Nephron progenitor cell (in vitro differentiated cells): ENCODE measurements around the gene MGAT4C.
A peak's percentile ranks its signal among the peaks of the same experiment; 100 is the strongest.

Source experiments
- DNase-seq: peaks from one replicate; pipeline ENCODE4 v3.0.0; 2021
- H3K27ac Mint-ChIP-seq: 2 replicates; pipeline ENCODE4 v1.8.0; 2021; ENCODE audit warnings: mild to moderate bottlenecking, moderate library complexity, mixed read lengths
- H3K27me3 Mint-ChIP-seq: 2 replicates; pipeline ENCODE4 v1.8.0; 2021; ENCODE audit warnings: mild to moderate bottlenecking, low read depth, mixed read lengths; ENCODE audit not compliant: poor library complexity
- H3K36me3 Mint-ChIP-seq: 2 replicates; pipeline ENCODE4 v1.8.0; 2021; ENCODE audit warnings: low read depth, mixed read lengths
- H3K4me1 Mint-ChIP-seq: 2 replicates; pipeline ENCODE4 v1.8.0; 2021; ENCODE audit warnings: mixed read lengths
- H3K4me3 Mint-ChIP-seq: 2 replicates; pipeline ENCODE4 v1.8.0; 2021; ENCODE audit warnings: mild to moderate bottlenecking, moderate library complexity, mixed read lengths
- H3K9me3 Mint-ChIP-seq: 2 replicates; pipeline ENCODE4 v1.8.0; 2021; ENCODE audit warnings: mild to moderate bottlenecking, moderate library complexity, mixed read lengths
- CTCF ChIP-seq: fragments of 200-600 bp; sonication (generic); IDR thresholded peaks from 2 replicates; pipeline ENCODE4 v1.5.0; 2021; ENCODE audit warnings: antibody characterized with exemption

The MGAT4C gene

GRCh38 chr12:86283620-86284019 lies 27.4 kb upstream of the MGAT4C start:
- Mint-ChIP-seq H3K27ac (no peak overlapping the region), H3K9me3 (no peaks in the 10 kb centered on the region), H3K4me3 (no peak overlapping the region), H3K4me1 (no peaks in the 10 kb centered on the region), H3K36me3 (no peaks in the 10 kb centered on the region), H3K27me3 (no peaks in the 10 kb centered on the region)
- TF ChIP-seq CTCF, result no peak
- no peak for DNase-seq

GRCh38 chr12:86275356-86275755 lies 19.2 kb upstream of the MGAT4C start:
- Mint-ChIP-seq H3K36me3 (no peaks in the 10 kb centered on the region), H3K4me3 (no peak overlapping the region), H3K9me3 (no peaks in the 10 kb centered on the region), H3K27me3 (no peaks in the 10 kb centered on the region), H3K27ac (no peak overlapping the region), H3K4me1 (no peaks in the 10 kb centered on the region)
- TF ChIP-seq CTCF, result no peak
- DNase-seq, result no peak

- Mint-ChIP-seq H3K9me3 (no peaks in the 10 kb centered on the region), H3K4me3 (no peak overlapping the region)
- DNase-seq, result no peak
Measured at GRCh38 chr12:86265329-86265695, 9.1 kb upstream of the MGAT4C start.

GRCh38 chr12:86264451-86265328 lies 8.5 kb upstream of the MGAT4C start:
- Mint-ChIP-seq H3K4me1 (no peaks in the 10 kb centered on the region), H3K27me3 (no peaks in the 10 kb centered on the region), H3K27ac (no peak overlapping the region), H3K36me3 (no peaks in the 10 kb centered on the region), H3K9me3 (no peaks in the 10 kb centered on the region), H3K4me3 (peak overlapping the region; percentile 44)
- peak; percentile 28 for DNase-seq
- no peak for TF ChIP-seq CTCF

More at GRCh38 chr12:86265329-86265695, 9.1 kb upstream of the MGAT4C start:
- no peak for TF ChIP-seq CTCF
- Mint-ChIP-seq H3K36me3 (no peaks in the 10 kb centered on the region), H3K27ac (no peak overlapping the region), H3K27me3 (no peaks in the 10 kb centered on the region), H3K4me1 (no peaks in the 10 kb centered on the region)

GRCh38 chr12:86261578-86261977 lies 5.4 kb upstream of the MGAT4C start:
- Mint-ChIP-seq H3K27me3 (no peaks in the 10 kb centered on the region), H3K9me3 (no peaks in the 10 kb centered on the region)
- DNase-seq, result no peak

More at GRCh38 chr12:86261578-86261977, 5.4 kb upstream of the MGAT4C start:
- Mint-ChIP-seq H3K4me3 (no peak overlapping the region), H3K36me3 (no peaks in the 10 kb centered on the region), H3K27ac (no peak overlapping the region), H3K4me1 (no peaks in the 10 kb centered on the region)
- TF ChIP-seq CTCF, result no peak
